SU-DHL-6 (cell line): ENCODE measurements around the gene GINS2.

Experiments
- EZH2phosphoT487 ChIP-seq: fragments of 200-600 bp; sonication (generic), shearing (Covaris generic); conservative IDR thresholded peaks from 2 replicates; pipeline ENCODE4 v1.6.1; 2018; ENCODE audit warnings: mild to moderate bottlenecking, antibody characterized with exemption, low read length, moderate library complexity, mixed read lengths
- TF ChIP-seq, protein P1 (sequence below): fragments of 200-600 bp; sonication (generic); IDR thresholded peaks from one replicate; pipeline ENCODE4 v1.5.1; 2017; ENCODE audit warnings: antibody characterized with exemption, mild to moderate bottlenecking, low read length, moderate library complexity; ENCODE audit not compliant: insufficient read depth, poor library complexity, severe bottlenecking

DNA sequence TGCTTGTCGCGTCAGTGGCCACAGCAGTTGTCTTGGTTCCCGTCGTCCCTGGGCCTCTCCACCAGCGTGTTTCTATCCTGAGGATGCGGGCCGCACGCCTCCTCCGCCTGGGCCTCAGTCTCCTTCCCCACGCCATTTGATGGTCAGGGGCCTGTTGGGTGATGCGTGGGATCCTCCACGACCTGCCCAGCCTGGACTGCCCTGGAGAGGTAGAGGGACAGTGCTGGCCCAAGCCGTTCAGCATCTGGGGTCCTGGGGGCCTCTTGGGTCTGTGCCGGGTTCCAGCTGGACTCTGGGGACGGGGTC, 55.4 kb downstream of the GINS2 start:
- TF ChIP-seq, protein P1, sequence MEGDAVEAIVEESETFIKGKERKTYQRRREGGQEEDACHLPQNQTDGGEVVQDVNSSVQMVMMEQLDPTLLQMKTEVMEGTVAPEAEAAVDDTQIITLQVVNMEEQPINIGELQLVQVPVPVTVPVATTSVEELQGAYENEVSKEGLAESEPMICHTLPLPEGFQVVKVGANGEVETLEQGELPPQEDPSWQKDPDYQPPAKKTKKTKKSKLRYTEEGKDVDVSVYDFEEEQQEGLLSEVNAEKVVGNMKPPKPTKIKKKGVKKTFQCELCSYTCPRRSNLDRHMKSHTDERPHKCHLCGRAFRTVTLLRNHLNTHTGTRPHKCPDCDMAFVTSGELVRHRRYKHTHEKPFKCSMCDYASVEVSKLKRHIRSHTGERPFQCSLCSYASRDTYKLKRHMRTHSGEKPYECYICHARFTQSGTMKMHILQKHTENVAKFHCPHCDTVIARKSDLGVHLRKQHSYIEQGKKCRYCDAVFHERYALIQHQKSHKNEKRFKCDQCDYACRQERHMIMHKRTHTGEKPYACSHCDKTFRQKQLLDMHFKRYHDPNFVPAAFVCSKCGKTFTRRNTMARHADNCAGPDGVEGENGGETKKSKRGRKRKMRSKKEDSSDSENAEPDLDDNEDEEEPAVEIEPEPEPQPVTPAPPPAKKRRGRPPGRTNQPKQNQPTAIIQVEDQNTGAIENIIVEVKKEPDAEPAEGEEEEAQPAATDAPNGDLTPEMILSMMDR = no peak
- TF ChIP-seq EZH2phosphoT487 = no peak
